Endothelial cell of umbilical vein (primary cell): ENCODE measurements around the gene CD81. TPM values are rescaled to one million over a fixed set of nuclear protein-coding genes. Genes with fewer than 3 reads are reported as not detected.

Experiments used
- BruUV-seq: library from RNA; stranded (reverse); fragments of 400-500 nt; replicated peaks from 2 replicates; lab custom pipeline; 2021; lab: Mats Ljungman, UMichigan
- CTCF ChIA-PET: fragments of 300-600, 350-600 bp; sonication (Branson Sonifier 250); formaldehyde crosslinking; loops from one replicate; lab custom pipeline; 2021; ENCODE audit warnings: antibody characterized with exemption, inconsistent platforms; lab: Charles Lee
- POLR2A ChIA-PET: fragments of 300-600, 350-600 bp; sonication (Branson Sonifier 250); formaldehyde crosslinking; loops from one replicate; lab custom pipeline; 2021; ENCODE audit warnings: antibody characterized with exemption, inconsistent platforms; lab: Charles Lee
- DNase-seq: peaks from one replicate; pipeline ENCODE4 v3.0.0-alpha.2; 2011; ENCODE audit warnings: low read depth, low spot score
- FAIRE-seq: peaks from 2 replicates; lab custom pipeline; 2011; peaks lifted over from hg19 to GRCh38; lab: Jason Lieb, UNC
- H2AFZ ChIP-seq: 2 replicates; pipeline ENCODE4 v1.6.0; 2012; ENCODE audit warnings: low read depth, low read length, control low read depth, inconsistent platforms
- H3K27ac ChIP-seq: 2 replicates; pipeline ENCODE4 v1.5.1; 2011; ENCODE audit warnings: low read depth, mild to moderate bottlenecking, control low read depth, low read length, moderate library complexity; ENCODE audit not compliant: insufficient read depth
- H3K27me3 ChIP-seq, 2 experiments: 2 replicates each; pipeline versions ENCODE4 v1.6.0 to v1.6.1; 2011; ENCODE audit warnings: low read length in 2 of 2, mixed read lengths in 1 of 2; ENCODE audit not compliant: control insufficient read depth in 2 of 2, insufficient read depth in 2 of 2
- H3K36me3 ChIP-seq, 2 experiments: 2 replicates in 1 of 2; 3 replicates in 1 of 2; pipeline ENCODE4 v1.5.1; 2011; ENCODE audit warnings: low read length in 2 of 2, mild to moderate bottlenecking in 1 of 2, moderate library complexity in 1 of 2; ENCODE audit not compliant: control insufficient read depth in 2 of 2, insufficient read depth in 2 of 2; ENCODE audit errors: extremely low read depth in 1 of 2
- H3K4me1 ChIP-seq: 3 replicates; pipeline ENCODE4 v1.5.1; 2011; ENCODE audit warnings: mild to moderate bottlenecking, low read length; ENCODE audit not compliant: control insufficient read depth, insufficient read depth; ENCODE audit errors: extremely low read depth
- H3K4me2 ChIP-seq: 2 replicates; pipeline ENCODE4 v1.6.1; 2011; ENCODE audit warnings: low read length, control low read depth, mixed read lengths; ENCODE audit not compliant: insufficient read depth
- H3K4me3 ChIP-seq, 3 experiments: fragments of 200-600 bp in 1 of 3; sonication (generic), shearing (Covaris generic) in 1 of 3; replicated peaks in 1 of 3; 2 replicates each; pipeline ENCODE4 v1.5.1; 2011 to 2016; ENCODE audit warnings: control low read depth in 3 of 3, low read length in 3 of 3, mild to moderate bottlenecking in 2 of 3, inconsistent platforms in 1 of 3, low read depth in 1 of 3, moderate library complexity in 1 of 3; ENCODE audit not compliant: insufficient read depth in 1 of 3
- H3K79me2 ChIP-seq: 2 replicates; pipeline ENCODE4 v1.6.0; 2012; ENCODE audit warnings: low read length, inconsistent platforms; ENCODE audit not compliant: control insufficient read depth, insufficient read depth
- H3K9ac ChIP-seq: replicated peaks from 2 replicates; pipeline ENCODE3; 2011; ENCODE audit warnings: low read length, control low read depth; ENCODE audit not compliant: insufficient read depth; ENCODE audit errors: extremely low read depth
- H3K9me1 ChIP-seq: replicated peaks from 3 replicates; pipeline ENCODE4 v1.6.0; 2011; ENCODE audit warnings: mild to moderate bottlenecking, low read length; ENCODE audit not compliant: control insufficient read depth, insufficient read depth; ENCODE audit errors: extremely low read depth
- H3K9me3 ChIP-seq: replicated peaks from 2 replicates; pipeline ENCODE4 v1.5.1; 2012; ENCODE audit warnings: low read length, inconsistent platforms; ENCODE audit not compliant: control insufficient read depth, insufficient read depth
- H4K20me1 ChIP-seq: replicated peaks from 2 replicates; pipeline ENCODE3; 2011; ENCODE audit warnings: mild to moderate bottlenecking, low read length; ENCODE audit not compliant: control insufficient read depth, insufficient read depth; ENCODE audit errors: extremely low read depth
- EZH2 ChIP-seq: IDR thresholded peaks from 2 replicates; pipeline ENCODE4 v1.6.1; 2012; ENCODE audit warnings: borderline replicate concordance, low read depth, mild to moderate bottlenecking, moderate library complexity, low read length, inconsistent platforms; ENCODE audit not compliant: severe bottlenecking
- FOS ChIP-seq: IDR thresholded peaks from 2 replicates; pipeline ENCODE4 v1.6.1; 2011; ENCODE audit warnings: mild to moderate bottlenecking, low read length, moderate library complexity, borderline replicate concordance; ENCODE audit not compliant: insufficient read depth
- GATA2 ChIP-seq: IDR thresholded peaks from 2 replicates; pipeline ENCODE4 v1.7.0; 2011; ENCODE audit warnings: low read depth, mild to moderate bottlenecking, moderate library complexity, mixed read lengths, low read length; ENCODE audit not compliant: insufficient read length, insufficient read depth
- JUN ChIP-seq: IDR thresholded peaks from 2 replicates; pipeline ENCODE4 v1.6.1; 2011; ENCODE audit warnings: borderline replicate concordance, low read depth; ENCODE audit not compliant: insufficient read length, insufficient read depth
- MAX ChIP-seq: IDR thresholded peaks from 2 replicates; pipeline ENCODE4 v1.6.1; 2011; ENCODE audit not compliant: insufficient read depth, insufficient read length
- MYC ChIP-seq: IDR thresholded peaks from one replicate; pipeline ENCODE4 v1.6.1; 2011; ENCODE audit warnings: mild to moderate bottlenecking, low read depth, low read length
- POLR2A ChIP-seq: IDR thresholded peaks from 2 replicates; pipeline ENCODE4 v1.6.1; 2012; ENCODE audit warnings: low read depth, mild to moderate bottlenecking, control low read depth, low read length
- POLR2AphosphoS5 ChIP-seq: IDR thresholded peaks from 2 replicates; pipeline ENCODE4 v1.6.1; 2012; ENCODE audit warnings: low read depth, mild to moderate bottlenecking, control low read depth, low read length, moderate library complexity; ENCODE audit not compliant: insufficient read depth
- dilution Hi-C: fragments of 300-500 bp; cut with MboI; formaldehyde crosslinking; loops from one replicate; pipeline ENCODE4 v1.15.0; 2019; ENCODE audit warnings: low sequenced_read_pairs; ENCODE audit not compliant: extremely low pct_ligation_motif_present
- intact Hi-C: fragments of 100-400 bp; cut with micrococcal nuclease; formaldehyde crosslinking; loops from one replicate; pipeline ENCODE4 v1.10.0; 2022
- polyA plus RNA-seq, 4 experiments: library from polyadenylated mRNA; depleted of rRNA in 3 of 4; stranded (reverse) in 3 of 4; unstranded in 1 of 4; fragments of >200 nt; gene quantifications; 2 replicates each; pipeline versions ENCODE4 v1.2.1 to v1.2.3, GENCODE V29; 2011 to 2012; ENCODE audit warnings: missing spikeins in 1 of 4
- total RNA-seq: library from RNA; stranded (reverse); gene quantifications from 2 replicates; pipeline ENCODE4 v1.2.3, GENCODE V29; 2021
- TF ChIP-seq, protein P1 (sequence below), 2 donors: IDR thresholded peaks; 1 replicate in 1 of 2; 2 replicates in 1 of 2; pipeline ENCODE4 v1.5.1; 2011; ENCODE audit warnings: low read length in 2 of 2, mild to moderate bottlenecking in 2 of 2, moderate library complexity in 2 of 2, control low read depth in 1 of 2, inconsistent platforms in 1 of 2, low read depth in 1 of 2; ENCODE audit not compliant: insufficient read depth in 1 of 2; ENCODE audit errors: extremely low read depth in 1 of 2

CD81 gene
- total and polyA plus RNA-seq, 2 donors (not counting 3 experiments of a cell fraction or from before 2014, with no cell fraction given): 409 to 802 TPM

GRCh38 chr11:2445746-2446551, 68.8 kb downstream of the CD81 start:
- no TSS peak for BruUV-seq
- FAIRE-seq: no peak
- TF ChIP-seq, protein P1, sequence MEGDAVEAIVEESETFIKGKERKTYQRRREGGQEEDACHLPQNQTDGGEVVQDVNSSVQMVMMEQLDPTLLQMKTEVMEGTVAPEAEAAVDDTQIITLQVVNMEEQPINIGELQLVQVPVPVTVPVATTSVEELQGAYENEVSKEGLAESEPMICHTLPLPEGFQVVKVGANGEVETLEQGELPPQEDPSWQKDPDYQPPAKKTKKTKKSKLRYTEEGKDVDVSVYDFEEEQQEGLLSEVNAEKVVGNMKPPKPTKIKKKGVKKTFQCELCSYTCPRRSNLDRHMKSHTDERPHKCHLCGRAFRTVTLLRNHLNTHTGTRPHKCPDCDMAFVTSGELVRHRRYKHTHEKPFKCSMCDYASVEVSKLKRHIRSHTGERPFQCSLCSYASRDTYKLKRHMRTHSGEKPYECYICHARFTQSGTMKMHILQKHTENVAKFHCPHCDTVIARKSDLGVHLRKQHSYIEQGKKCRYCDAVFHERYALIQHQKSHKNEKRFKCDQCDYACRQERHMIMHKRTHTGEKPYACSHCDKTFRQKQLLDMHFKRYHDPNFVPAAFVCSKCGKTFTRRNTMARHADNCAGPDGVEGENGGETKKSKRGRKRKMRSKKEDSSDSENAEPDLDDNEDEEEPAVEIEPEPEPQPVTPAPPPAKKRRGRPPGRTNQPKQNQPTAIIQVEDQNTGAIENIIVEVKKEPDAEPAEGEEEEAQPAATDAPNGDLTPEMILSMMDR (IDR thresholded peaks at IDR 0.05; ENCODE audit: extremely low read depth in 1 of 2, insufficient read depth in 1 of 2, low read depth in 1 of 2, low read length in 2 of 2): no peak
- TF ChIP-seq MAX (no peak), JUN (no peak), MYC (no peak), POLR2AphosphoS5 (no peak), FOS (no peak), EZH2 (no peak), GATA2 (no peak), POLR2A (no peak)
- Histone ChIP-seq H3K9ac (no peak overlapping the region), H3K27me3 (peaks cover 9 to 11% of the 10 kb centered on the region in 2 experiments), H4K20me1 (no peaks in the 10 kb centered on the region), H3K9me1 (no peaks in the 10 kb centered on the region), H3K27ac (no peak overlapping the region), H3K4me3 (no peak overlapping the region), H3K4me2 (no peak overlapping the region), H3K4me1 (no peaks in the 10 kb centered on the region), H3K79me2 (no peaks in the 10 kb centered on the region), H2AFZ (no peak overlapping the region), H3K36me3 (no peaks in the 10 kb centered on the region), H3K9me3 (no peaks in the 10 kb centered on the region)
- DNase-seq: no peak
- CTCF ChIA-PET: interaction anchor here (1.6 kb wide), 1 partner anchor 86 kb away, joined by 7 read pairs; no protein-coding TSS in a partner anchor
- dilution Hi-C loops (no loop called here), intact Hi-C loops (no loop called here)
- POLR2A ChIA-PET: no interaction called here
